ENCODE measurements around the gene PLCB4.
"Not testable (repeated sequence)": the region's sequence is repeated elsewhere in the genome, so short reads cannot be mapped to it uniquely, and the experiment has no call there.

The PLCB4 gene

DNA sequence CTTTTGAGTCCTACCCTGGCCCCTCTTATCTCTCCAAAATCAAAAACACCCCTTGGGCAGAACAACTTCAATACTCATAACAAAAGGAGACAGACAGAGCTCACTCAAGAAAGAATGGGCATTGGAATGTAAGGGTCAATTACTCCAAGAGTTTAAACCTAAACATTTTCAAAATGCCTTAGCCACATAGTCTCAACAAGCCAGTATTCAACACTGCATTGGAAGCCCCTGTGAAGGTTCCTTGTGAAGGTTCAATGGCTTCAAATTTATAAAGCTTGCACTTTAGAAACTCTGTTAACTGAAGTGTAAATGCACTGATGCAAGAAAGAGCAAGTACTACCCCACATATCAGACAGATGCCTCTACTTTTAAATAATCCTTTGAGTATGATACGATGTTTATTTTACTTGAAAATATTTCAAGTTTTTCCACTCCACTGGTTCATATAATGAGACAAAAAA, 306.4 kb downstream of the PLCB4 start:
- no peak for DNase-seq

DNA sequence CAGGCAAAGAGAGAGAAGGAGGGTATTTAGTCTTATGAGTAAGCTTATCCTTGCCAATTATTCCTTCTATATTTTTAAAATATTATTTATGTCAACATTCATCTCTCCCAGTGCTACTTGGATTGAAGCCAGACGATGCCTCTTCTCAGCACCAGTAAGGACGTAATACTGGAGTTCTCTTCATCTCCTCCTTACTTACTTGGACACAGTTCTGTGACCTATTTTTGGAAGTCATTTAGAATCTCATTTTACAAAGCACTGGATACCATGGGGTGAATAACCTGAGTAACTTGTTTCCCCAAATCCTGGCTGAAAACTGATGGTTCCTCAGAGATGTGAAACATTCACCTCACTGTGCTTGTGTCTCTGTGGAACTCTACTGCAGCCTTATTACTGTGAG, 308.1 kb downstream of the PLCB4 start:
- no peak for DNase-seq

DNA sequence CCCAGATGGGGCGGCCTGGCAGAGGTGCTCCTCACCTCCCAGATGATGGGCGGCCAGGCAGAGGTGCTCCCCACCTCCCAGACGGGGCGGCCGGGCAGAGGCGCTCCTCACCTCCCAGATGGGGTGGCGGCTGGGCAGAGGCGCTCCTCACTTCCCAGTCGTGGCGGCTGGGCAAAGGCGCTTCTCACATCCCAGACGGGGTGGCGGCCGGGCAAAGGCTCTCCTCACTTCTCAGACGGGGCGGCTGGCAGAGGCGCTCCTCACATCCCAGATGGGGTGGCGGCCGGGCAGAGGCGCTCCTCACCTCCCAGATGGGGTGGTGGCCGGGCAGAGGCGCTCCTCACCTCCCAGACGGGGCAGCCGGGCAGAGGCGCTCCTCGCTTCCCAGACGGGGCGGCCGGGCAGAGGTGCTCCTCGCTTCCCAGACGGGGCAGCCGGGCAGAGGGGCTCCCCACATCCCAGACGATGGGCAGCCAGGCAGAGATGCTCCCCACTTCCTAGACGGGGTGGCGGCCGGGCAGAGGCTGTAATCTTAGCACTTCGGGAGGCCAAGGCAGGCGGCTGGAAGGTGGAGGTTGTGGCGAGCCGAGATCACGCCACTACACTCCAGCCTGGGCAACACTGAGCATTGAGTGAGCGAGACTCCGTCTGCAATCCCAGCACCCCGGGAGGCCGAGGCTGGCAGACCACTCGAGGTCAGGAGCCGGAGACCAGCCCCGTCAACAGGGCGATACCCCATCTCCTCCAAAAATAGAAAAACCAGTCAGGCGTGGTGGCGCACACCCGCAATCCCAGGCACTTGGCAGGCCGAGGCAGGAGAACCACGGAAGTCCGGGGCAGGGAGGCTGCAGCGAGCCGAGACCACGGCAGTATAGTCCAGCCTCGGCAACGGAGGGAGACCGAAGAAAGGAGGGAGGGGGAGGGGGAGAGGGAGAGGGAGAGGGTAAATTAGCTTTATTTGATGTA, 316.7 kb downstream of the PLCB4 start:
- not testable (repeated sequence) for DNase-seq

DNA sequence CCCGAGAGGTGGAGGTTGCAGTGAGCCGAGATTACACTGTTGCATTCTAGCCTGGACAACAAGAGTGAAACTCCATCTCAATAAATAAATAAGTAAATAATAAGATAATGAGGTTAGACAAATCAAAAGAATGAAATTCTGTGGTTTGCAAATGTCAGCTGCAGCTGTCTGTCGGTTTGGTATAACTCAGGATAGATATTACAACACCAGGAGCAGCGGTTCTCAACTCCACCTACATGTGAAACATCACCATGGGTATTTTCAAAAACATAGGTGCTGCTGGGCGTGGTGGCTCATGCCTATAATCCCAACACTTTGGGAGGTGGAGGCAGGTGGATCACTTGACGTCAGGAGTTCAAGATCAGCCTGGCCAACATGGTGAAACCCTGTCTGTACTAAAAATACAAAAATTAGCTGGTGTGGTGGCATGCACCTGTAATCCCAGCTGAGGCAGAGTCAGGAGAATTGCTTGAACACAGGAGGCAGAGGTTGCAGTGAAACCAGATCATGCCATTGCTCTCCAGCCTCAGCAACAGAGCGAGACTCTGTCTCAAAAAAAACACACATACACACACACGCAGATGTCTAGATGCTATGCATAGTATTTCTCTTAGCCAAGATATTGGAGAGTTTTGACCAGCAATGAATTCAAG, 319.4 kb downstream of the PLCB4 start:
- no peak for DNase-seq

DNA sequence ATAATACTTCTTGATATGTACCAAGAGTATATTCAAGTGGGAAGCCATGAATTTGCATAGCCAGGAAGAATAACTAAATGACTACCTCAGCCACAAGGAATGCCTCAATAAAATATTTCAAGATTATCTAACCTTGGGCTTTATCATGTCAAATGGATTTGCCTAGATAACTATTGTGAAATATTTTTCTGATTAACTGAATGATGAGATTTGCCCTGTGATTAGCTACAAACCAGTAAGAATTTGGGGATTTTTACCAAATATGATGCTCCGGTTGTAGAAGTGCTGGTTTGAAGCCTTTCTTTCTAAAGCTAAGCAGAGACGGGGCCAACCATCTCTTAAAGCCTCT, 319.9 kb downstream of the PLCB4 start:
- DNase-seq = no peak

DNA sequence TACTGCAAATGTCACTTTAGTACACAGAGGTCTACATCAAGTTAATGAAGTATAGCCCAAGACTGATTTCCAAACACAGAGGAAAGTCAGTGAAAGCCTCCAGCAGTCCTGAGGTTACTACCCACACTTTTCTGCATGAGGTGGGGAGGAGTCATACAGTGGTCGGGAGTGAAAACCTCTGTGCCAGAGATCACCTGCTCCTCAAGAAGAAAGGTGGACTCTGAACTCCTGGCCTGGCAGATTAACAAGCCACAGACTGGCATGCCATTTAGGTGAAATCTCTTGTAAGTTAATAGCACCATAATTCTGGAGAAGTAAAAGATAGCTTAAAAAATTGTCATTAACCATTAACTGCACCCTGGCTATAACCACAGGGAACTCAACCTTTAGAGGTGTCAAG, 320.5 kb downstream of the PLCB4 start:
- no peak for DNase-seq

DNA sequence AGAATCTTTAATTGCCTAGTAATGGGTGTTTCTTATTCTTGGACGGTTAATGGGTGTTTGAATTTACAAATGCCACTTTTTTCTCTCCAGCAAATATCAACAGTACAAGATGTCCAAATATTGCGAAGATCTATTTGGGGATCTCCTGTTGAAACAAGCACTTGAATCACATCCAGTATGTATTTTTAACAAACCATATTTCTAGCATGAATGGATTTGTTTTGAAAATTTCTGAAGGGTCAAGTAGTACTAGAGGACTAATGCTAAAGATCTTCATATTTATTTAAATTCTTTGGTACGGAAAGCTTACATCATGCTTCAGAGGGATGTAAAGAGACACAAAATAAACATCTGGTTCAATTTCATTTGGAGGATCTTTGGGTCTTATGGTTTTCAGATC, 321.6 kb downstream of the PLCB4 start:
- no peak for DNase-seq

DNA sequence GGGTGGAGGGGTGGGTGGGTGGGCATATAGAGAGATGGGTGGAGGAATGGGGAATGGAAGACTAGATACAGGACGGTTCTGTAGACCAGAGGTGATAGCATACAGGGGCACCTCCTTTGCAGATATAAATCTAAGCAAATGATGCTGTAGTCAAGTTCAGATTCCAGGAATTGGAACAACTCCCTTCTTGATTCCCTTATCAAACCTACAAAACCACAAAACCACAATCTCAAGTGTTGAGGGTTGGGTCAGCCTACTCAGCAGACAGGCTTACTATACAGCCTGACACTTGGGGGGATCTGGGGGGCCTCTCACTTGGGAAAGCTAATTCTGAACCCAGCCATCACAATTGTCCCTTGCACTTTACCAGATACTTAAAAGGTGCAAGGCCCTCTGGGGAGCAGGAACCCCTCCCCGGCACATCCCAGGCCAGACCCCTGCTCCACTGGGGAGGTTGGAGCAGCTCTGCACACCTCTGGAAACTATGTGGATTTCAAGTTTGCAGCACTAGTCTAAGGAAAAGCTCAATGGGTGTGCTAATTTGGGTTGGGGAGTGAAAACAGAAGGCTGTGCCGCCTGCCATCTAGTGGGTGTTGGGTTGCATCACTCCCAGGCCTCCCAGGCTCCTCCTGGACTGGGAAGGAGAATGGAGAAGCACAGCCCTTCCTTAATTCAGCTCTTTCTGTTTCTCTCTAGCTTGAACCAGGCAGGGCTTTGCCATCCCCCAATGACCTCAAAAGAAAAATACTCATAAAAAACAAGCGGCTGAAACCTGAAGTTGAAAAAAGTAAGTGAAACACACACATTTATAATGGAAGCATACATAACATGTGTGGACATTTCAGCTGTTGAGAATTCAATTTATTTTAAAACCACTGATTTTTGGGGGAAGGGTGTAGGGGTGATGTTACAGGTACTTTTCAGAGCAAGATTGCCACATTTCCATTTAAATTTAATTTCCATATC, 324.3 kb downstream of the PLCB4 start:
- no peak for DNase-seq

DNA sequence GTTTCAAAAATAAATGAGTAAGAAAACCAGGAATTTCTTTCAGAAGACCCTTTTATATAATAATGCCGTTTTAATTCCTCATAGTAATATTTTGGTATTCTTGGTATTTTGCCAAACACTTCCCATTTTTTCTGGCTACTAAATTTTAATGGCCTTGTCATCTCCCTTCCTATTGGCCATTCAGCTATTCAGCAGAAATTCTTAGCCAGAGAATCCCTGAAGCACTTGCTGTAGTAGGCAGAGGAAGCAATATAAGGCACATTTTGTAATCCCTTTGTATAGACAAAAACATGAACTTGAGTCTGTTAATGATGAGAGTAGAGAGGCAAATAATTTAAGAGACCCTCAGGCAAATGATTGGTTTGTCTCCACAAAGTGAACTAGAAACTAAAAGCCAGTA, 327.1 kb downstream of the PLCB4 start:
- DNase-seq = no peak

DNA sequence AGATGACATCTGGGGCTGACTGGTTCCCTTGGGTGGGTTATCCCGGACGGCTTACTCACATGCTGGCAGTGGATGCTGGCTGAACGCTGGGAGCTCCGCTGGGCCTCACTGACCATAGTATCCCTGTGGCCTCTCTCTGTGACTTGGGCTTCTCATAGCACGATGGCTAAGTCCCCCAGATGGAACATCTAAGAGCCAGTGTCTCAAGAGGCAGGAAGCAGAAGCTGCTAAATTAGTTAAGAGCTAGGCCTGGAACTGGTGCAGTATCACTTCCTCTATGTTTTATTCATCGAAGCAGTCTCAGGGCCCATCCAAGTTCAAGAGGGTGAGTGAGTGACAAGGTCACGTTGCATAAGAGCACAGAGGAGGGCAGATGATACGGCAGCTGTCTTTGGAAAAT, 329.0 kb downstream of the PLCB4 start:
- no peak for DNase-seq

DNA sequence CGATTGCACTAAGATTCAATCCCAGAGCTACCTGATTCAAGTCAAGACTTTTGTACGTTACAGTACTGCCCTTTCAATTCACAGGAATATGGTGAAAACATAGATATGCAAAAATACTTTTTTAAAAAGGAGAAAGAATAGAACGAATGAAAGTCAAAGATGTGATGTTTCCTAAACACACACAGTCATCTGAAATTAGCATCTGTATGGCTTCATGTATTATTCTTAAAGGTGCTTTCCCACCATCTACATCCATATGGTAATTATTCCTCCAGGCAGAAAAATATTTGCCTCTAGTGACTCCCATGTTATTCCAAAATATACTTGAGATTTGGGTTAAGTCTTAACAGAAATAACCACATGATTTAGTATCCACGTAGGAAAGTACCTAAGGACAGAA, 330.0 kb downstream of the PLCB4 start:
- DNase-seq = no peak

DNA sequence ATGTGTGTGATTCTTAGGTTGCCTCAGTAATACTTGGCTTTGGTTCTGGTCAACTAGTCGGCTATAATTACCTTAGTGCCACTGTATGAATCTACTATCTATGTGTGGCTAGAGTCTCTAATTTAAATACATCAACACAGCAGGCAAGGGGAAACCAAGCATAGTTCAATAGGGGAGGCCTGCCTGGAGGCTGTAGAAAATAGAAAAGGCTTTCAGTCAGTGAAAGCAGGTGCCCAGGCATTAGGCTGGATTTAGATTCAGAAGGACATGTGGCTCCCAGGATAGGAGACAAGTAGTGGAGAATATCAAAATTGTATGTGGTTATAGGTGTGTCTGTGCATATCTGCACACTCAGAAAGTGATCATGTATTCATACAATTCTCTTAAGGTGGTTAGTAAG, 330.4 kb downstream of the PLCB4 start:
- peak; percentile 25 for DNase-seq

DNA sequence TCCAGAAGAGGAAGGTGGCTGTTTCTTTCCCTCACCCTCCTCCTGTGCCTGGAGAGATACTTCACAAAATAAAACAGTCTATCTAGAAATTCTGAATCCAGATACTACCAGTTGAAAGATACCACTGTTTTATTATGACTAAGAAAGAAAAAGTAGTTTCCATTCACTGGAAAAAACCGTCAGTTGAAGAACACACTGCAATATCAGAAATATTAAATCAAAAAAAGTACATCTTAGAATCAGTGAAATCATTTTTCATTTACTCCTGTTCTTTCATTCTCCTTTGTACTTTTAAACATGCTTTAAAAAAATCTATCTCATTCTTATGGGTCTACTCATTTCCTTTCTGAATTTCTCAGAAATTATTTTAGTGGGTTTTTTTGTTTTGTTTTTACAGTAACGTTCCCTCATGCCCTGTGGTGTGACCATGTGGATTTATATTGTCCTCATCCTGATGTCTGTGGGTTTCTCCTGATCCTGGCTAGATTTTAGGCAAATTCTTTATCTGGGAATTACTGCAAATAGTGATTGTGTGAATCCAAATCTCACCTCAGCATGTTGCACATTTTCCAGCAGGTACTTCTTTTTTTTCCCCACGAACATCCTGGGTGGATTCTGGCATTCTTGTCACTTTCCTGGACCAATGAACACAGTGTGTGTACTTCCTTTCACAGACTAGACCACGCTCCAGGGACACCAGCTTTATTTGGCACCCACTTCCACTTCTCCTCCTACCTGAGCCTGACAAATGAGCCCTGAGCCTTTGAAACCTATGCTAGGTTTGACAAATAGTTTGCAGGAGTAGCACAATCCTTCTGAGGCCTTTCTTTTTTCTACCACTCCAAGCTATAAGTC, 331.5 kb downstream of the PLCB4 start:
- no peak for DNase-seq

DNA sequence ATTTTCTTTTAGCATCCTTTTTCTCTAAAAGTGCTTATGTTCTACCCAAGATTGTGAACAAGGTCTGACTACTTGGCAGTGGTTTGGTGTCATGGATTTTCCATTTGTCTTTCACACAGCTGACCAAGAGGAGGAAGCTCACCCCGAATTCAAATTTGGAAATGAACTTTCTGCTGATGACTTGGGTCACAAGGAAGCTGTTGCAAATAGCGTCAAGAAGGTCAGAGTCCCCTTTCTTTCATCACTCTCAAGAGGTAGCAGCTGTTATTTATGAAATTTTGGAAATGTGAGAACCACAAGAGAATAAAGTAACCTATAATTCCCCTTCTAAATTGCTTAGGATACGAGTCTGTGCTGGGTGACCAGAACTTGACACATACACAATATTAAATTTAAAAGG, 332.5 kb downstream of the PLCB4 start:
- DNase-seq = no peak

DNA sequence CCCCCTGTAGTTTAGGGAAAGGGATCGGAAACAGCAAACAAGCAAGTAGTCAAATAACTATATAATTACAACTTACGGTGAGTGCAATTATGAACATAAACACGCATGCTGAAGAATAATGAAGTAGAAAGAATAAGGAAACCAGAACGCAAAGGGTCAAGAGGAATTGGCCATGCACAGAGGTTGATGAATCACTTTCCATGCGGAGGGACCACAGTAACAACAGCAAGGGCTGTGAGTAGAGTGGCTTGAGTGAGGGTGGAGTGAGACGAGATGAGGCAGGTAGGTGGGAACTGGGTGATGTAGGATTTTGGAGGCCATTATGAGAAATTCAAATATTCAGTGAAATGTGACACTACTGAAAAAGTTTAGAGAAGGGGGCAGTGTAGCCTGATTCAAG, 333.3 kb downstream of the PLCB4 start:
- DNase-seq = no peak

DNA sequence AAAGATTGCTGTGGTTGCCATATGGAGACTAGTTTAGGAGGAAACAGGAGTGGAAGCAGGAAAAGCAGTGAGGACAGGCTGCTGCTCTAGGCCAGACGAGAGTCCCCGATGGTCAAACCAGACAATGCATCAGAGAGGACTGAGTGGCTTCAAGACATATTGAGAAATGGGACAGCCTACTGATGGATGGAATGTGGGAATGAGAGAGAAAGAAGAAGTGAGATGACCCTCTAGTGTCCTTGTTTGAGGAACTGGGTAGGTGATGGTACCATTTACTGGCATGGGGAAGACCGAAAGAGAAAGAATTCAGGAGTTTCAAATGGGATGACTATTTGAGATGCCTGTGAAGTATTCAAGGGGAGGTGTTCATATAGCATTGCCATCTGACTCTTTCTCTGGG, 333.7 kb downstream of the PLCB4 start:
- no peak for DNase-seq

DNA sequence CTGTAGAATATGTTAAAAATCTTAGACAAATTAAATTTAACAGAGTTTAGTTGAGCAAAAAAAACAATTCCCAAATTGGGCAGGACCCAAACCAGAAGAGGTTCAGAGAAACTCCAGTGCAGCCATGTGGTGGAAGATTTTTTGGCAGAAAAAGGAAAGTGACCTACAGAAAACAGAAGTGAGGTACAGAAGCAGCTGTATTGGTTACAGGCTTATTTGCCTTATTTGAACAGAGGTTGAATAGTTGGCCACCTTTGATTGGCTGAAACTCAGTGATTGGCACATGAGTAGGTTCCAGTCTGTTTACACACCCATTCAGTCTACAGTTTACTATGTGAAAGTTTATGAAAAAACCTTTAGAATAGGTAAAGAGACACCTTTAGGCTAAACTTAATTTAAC, 334.6 kb downstream of the PLCB4 start:
- no peak for DNase-seq

DNA sequence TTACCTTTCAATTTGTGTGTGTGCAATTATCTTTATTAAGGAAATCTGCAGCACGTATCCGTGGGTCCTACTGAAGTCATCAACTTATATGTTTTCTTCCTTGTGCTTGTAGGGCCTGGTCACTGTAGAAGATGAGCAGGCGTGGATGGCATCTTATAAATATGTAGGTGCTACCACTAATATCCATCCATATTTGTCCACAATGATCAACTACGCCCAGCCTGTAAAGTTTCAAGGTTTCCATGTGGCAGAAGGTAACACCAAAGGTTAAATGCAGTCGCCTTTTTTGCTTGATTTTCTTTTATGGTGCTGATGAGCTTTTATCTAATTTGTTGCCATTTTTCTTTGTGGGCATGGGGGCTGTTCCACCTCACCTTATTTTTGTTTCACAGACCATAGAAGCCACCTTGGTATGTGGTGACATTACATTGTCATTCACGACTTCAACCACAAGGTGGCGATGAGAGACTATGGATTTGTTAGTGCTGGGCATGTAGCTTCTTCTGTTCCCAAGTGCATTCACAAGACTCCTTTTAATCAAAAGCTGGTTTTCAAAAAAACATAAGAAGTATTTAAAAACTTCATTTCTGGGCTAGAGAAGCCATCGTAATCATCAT, 339.0 kb downstream of the PLCB4 start:
- peak; percentile 3 for DNase-seq

DNA sequence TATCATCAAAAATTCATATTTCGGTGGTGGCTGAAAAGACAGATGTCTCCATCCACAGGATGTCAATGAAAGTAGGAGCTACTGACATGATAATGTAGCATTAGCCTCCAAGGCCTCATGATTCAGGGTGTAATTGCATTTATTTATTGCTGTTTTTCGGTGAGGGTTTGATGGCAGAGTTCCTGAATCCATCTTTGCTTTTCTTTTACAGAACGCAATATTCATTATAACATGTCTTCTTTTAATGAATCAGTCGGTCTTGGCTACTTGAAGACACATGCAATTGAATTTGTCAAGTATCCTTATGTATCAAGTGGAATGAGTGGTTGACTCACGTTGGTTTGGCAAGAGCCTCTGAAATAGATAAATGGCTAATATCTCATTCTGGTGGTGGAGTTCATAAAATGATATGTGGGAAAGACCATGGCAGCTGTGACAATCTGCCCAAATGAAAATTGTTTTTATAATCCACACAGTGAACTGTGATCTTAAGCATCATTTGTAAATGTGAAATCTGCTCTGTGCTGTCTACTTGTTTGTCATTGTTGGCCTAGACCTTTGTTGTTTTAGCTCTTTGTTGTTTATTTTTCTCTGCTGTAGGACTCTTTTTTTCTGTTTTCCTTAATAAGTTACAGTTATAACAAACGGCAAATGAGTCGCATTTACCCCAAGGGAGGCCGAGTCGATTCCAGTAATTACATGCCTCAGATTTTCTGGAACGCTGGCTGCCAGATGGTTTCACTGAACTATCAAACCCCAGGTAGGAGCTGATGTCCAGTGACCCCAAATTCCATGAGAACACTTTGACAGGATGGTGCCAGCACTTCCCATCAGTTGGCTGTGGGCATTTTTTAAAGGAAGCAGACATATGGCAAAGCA, 339.8 kb downstream of the PLCB4 start:
- no peak for DNase-seq

DNA sequence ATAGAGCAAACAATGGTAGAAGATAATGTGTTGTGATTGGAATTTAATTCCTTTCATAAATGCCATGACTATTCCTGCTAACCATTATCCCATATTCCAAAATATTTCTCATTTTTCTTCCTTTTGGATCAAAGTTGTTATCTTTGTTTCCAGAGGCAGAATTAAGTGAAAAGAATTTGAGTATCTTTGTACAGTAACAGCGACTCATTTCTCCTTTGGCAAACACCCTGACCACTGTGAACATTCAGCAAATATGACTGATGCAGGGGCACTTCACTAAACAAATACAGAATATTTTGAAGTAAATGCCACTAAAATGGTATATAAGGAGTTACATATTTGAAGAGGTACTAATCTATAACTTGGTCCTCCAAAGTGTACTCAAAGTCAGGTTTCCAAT, 340.5 kb downstream of the PLCB4 start:
- DNase-seq = no peak

DNA sequence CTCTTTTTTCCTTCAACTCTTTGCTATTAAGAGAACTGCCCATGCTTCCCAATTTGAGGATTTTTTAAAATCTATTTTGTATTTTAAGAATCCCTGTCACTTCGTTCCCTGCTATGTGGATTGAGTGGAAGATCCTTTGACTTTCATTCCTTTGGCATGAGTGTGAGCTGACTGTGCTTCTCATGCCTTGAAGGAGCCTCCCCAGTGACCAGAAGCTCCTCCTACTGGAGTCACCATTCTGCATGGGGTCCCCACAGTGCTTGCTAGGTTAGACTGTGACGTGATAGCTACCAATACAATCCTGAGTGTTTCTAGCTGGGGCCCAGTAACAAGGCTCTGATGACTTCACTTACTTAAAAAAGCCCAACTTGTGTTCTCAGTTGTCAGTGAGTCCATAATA, 341.1 kb downstream of the PLCB4 start:
- DNase-seq = no peak
